Hepatocyte (in vitro differentiated cells): Measurements from ENCODE around the gene TOR3A.

ENCODE experiments used
- EZH2 ChIP-seq: fragments of 200-600 bp; sonication (generic); IDR thresholded peaks from 2 replicates; pipeline ENCODE4 v1.6.1; 2016; ENCODE audit warnings: antibody characterized with exemption, mild to moderate bottlenecking, borderline replicate concordance
- TF ChIP-seq, protein P1 (sequence below): fragments of 200-600 bp; sonication (generic); IDR thresholded peaks from 2 replicates; pipeline ENCODE4 v1.5.1; 2016; ENCODE audit warnings: antibody characterized with exemption, mild to moderate bottlenecking; ENCODE audit not compliant: poor library complexity

DNA sequence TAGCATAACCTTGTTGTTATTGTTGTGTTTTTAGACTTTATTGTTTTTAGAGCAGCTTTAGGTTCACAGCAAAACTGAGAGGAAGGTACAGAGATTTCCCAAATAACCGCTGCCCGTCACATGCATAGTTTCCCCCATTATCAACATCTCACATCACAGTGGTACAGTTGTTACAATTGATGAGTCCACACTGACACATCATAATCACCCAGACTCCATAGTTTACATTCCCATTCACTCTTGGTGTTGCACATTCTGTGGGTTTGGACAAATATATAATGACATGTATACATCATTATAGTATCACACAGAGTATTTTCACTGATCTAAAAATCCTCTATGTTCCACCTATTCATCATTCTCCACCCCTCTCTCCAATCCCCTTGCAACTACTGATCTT is 25.9 kb upstream of the TOR3A start:
- TF ChIP-seq, protein P1, sequence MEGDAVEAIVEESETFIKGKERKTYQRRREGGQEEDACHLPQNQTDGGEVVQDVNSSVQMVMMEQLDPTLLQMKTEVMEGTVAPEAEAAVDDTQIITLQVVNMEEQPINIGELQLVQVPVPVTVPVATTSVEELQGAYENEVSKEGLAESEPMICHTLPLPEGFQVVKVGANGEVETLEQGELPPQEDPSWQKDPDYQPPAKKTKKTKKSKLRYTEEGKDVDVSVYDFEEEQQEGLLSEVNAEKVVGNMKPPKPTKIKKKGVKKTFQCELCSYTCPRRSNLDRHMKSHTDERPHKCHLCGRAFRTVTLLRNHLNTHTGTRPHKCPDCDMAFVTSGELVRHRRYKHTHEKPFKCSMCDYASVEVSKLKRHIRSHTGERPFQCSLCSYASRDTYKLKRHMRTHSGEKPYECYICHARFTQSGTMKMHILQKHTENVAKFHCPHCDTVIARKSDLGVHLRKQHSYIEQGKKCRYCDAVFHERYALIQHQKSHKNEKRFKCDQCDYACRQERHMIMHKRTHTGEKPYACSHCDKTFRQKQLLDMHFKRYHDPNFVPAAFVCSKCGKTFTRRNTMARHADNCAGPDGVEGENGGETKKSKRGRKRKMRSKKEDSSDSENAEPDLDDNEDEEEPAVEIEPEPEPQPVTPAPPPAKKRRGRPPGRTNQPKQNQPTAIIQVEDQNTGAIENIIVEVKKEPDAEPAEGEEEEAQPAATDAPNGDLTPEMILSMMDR = no peak
- no peak for TF ChIP-seq EZH2
